Measurements from ENCODE around the gene SLC6A18. TPM values are rescaled to one million over a fixed set of nuclear protein-coding genes. Genes with fewer than 3 reads are reported as not detected.

SLC6A18 gene
- total RNA-seq, 1 donor from 2014 or later: not detected

GRCh38 chr5:1182633-1183423 lies 42.4 kb upstream of the SLC6A18 start:
- no peaks in the 10 kb centered on the region for H3K36me3 ChIP-seq
- H3K4me1 ChIP-seq: no peaks in the 10 kb centered on the region
- H3K9me3 ChIP-seq: no peaks in the 10 kb centered on the region
- no peak for DNase-seq (ENCODE audit: low spot score in 2 of 2)
- TF ChIP-seq, protein P1, sequence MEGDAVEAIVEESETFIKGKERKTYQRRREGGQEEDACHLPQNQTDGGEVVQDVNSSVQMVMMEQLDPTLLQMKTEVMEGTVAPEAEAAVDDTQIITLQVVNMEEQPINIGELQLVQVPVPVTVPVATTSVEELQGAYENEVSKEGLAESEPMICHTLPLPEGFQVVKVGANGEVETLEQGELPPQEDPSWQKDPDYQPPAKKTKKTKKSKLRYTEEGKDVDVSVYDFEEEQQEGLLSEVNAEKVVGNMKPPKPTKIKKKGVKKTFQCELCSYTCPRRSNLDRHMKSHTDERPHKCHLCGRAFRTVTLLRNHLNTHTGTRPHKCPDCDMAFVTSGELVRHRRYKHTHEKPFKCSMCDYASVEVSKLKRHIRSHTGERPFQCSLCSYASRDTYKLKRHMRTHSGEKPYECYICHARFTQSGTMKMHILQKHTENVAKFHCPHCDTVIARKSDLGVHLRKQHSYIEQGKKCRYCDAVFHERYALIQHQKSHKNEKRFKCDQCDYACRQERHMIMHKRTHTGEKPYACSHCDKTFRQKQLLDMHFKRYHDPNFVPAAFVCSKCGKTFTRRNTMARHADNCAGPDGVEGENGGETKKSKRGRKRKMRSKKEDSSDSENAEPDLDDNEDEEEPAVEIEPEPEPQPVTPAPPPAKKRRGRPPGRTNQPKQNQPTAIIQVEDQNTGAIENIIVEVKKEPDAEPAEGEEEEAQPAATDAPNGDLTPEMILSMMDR (IDR thresholded peaks at IDR 0.05): no peak
- intact Hi-C loops (cut with DNase I): no loop called here
- no peak overlapping the region for H3K4me3 ChIP-seq
- H3K27me3 ChIP-seq: no peaks in the 10 kb centered on the region
- H3K27ac ChIP-seq: no peak overlapping the region

DNA sequence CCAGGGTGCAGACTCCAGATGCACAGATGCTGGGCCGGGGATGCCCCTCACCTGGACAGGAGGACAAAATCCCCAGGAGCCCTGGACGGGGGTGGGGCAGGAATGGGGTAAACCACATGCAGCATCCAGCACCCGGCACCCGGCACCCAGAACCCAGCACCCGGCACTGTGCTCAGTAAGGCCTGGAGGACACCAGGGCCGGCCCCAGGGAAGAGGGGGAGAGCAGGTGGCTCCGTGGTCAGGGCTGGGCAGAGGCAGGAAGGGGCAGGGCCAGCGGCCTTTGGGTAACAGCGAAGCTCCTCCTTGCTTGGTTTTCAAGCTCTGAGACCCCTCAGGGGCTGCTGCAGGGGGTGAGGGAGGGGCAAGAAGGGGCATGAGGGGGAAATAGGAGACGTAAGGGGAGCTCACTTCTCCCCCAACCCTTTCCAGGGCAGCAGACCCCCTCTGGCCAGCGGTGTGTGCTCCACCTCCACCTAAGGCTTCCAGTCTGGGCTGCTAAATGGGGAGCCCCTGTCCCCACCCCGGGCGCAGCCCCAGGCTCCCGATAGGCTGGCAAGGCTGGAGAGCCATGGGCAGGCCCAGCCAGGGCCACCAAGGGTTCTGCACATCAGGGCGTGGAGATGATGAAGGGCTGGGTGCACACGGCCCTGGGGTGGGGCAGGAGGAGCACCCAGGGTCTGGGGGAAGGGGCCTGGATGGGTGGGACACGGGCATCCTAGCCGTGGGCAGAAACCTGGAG lies 41.6 kb upstream of the SLC6A18 start:
- DNase-seq (ENCODE audit: low spot score in 2 of 2): no peak
- TF ChIP-seq, protein P1 (IDR thresholded peaks at IDR 0.05): no peak
- intact Hi-C loops (cut with DNase I): no loop called here
- Histone ChIP-seq H3K36me3 (no peaks in the 10 kb centered on the region), H3K9me3 (no peaks in the 10 kb centered on the region), H3K27me3 (no peaks in the 10 kb centered on the region), H3K27ac (no peak overlapping the region), H3K4me3 (no peak overlapping the region), H3K4me1 (no peaks in the 10 kb centered on the region)

DNA sequence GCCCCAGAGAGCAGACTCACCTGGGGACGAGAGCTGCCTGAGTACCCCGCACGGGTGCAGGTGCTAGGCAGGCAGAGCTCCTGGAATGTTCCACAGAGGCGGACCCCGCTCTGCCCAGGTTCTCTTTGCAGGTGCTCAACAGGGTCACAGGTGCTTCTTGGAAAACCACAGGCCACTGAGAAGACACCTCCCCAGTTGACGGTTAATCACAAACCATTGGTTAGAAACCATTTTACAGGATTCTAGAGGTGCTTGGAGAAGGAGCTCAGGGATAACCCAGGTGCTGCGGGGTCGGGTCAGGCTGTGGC lies 41.1 kb upstream of the SLC6A18 start:
- intact Hi-C loops (cut with DNase I): no loop called here
- Histone ChIP-seq H3K9me3 (no peaks in the 10 kb centered on the region), H3K36me3 (no peaks in the 10 kb centered on the region), H3K4me3 (no peak overlapping the region), H3K4me1 (no peaks in the 10 kb centered on the region), H3K27ac (no peak overlapping the region), H3K27me3 (no peaks in the 10 kb centered on the region)
- DNase-seq (ENCODE audit: low spot score in 2 of 2): no peak
- TF ChIP-seq, protein P1 (IDR thresholded peaks at IDR 0.05): no peak

GRCh38 chr5:1184481-1184880 lies 40.7 kb upstream of the SLC6A18 start:
- Histone ChIP-seq H3K4me1 (no peaks in the 10 kb centered on the region), H3K4me3 (no peak overlapping the region), H3K9me3 (no peaks in the 10 kb centered on the region), H3K27ac (no peak overlapping the region), H3K27me3 (no peaks in the 10 kb centered on the region), H3K36me3 (no peaks in the 10 kb centered on the region)
- intact Hi-C loops (cut with DNase I): no loop called here
- TF ChIP-seq, protein P1 (IDR thresholded peaks at IDR 0.05): no peak
- DNase-seq (ENCODE audit: low spot score in 2 of 2): no peak

- intact Hi-C loops (cut with DNase I): no loop called here
- TF ChIP-seq, protein P1 (IDR thresholded peaks at IDR 0.05): no peak
These were observed 40.0 kb upstream of the SLC6A18 start for GRCh38 chr5:1185038-1185627.

More at GRCh38 chr5:1185038-1185627, 40.0 kb upstream of the SLC6A18 start:
- Histone ChIP-seq H3K27ac (no peak overlapping the region), H3K36me3 (no peaks in the 10 kb centered on the region), H3K27me3 (no peaks in the 10 kb centered on the region), H3K4me3 (no peak overlapping the region), H3K4me1 (no peaks in the 10 kb centered on the region), H3K9me3 (no peaks in the 10 kb centered on the region)
- DNase-seq (ENCODE audit: low spot score in 2 of 2): no peak
